MM.1S (cell line): ENCODE data around the gene KRTAP5-11.
"Not testable (repeated sequence)": the region's sequence is repeated elsewhere in the genome, so short reads cannot be mapped to it uniquely, and the experiment has no call there.

Source experiments
- DNase-seq: peaks from one replicate; pipeline ENCODE4 v3.0.0-alpha.2; 2015
- H2AFZ ChIP-seq: fragments of 300-600 bp; sonication (generic); 2 replicates; pipeline ENCODE4 v1.6.0; 2016; ENCODE audit warnings: antibody characterized with exemption, low read length
- H3F3A ChIP-seq: fragments of 300-600 bp; sonication (generic); 2 replicates; pipeline ENCODE4 v1.6.1; 2016; ENCODE audit warnings: mild to moderate bottlenecking, antibody characterized with exemption, low read length, moderate library complexity, mixed read lengths; ENCODE audit not compliant: insufficient read depth
- H3K27ac ChIP-seq: fragments of 300-600 bp; sonication (generic); 2 replicates; pipeline ENCODE4 v1.5.1; 2016; ENCODE audit warnings: mild to moderate bottlenecking, low read length
- H3K27me3 ChIP-seq: fragments of 300-600 bp; sonication (generic); replicated peaks from 2 replicates; pipeline ENCODE4 v1.6.0; 2016; ENCODE audit warnings: low read length; ENCODE audit not compliant: insufficient read depth
- H3K36me3 ChIP-seq: fragments of 300-600 bp; sonication (generic); replicated peaks from 2 replicates; pipeline ENCODE4 v1.6.1; 2016; ENCODE audit warnings: mild to moderate bottlenecking, low read length, mixed read lengths; ENCODE audit not compliant: insufficient read depth
- H3K4me1 ChIP-seq: fragments of 300-600 bp; sonication (generic); 2 replicates; pipeline ENCODE4 v1.6.1; 2016; ENCODE audit warnings: low read length, mixed read lengths
- H3K4me2 ChIP-seq: fragments of 300-600 bp; sonication (generic); 2 replicates; pipeline ENCODE4 v1.6.0; 2016; ENCODE audit warnings: low read depth, low read length
- H3K4me3 ChIP-seq: fragments of 300-600 bp; sonication (generic); 2 replicates; pipeline ENCODE4 v1.5.1; 2016; ENCODE audit warnings: low read length, mixed read lengths
- H3K79me2 ChIP-seq: fragments of 300-600 bp; sonication (generic); 2 replicates; pipeline ENCODE4 v1.6.1; 2016; ENCODE audit warnings: mixed run types, low read length, mixed read lengths
- H3K9ac ChIP-seq: fragments of 300-600 bp; sonication (generic); 2 replicates; pipeline ENCODE4 v1.6.1; 2016; ENCODE audit warnings: low read length, mixed read lengths
- H3K9me2 ChIP-seq: fragments of 300-600 bp; sonication (generic); replicated peaks from 2 replicates; pipeline ENCODE4 v1.6.1; 2016; ENCODE audit warnings: mild to moderate bottlenecking, low read length, mixed read lengths; ENCODE audit not compliant: insufficient read depth
- H3K9me3 ChIP-seq: fragments of 300-600 bp; sonication (generic); replicated peaks from 2 replicates; pipeline ENCODE4 v1.6.1; 2016; ENCODE audit warnings: mild to moderate bottlenecking, low read length, mixed read lengths; ENCODE audit not compliant: insufficient read depth
- H4K20me1 ChIP-seq: fragments of 300-600 bp; sonication (generic); 2 replicates; pipeline ENCODE4 v1.6.1; 2016; ENCODE audit warnings: mild to moderate bottlenecking, low read length, moderate library complexity, mixed read lengths; ENCODE audit not compliant: insufficient read depth
- CTCF ChIP-seq: fragments of 300-600 bp; sonication (generic); IDR thresholded peaks from 2 replicates; pipeline ENCODE4 v1.5.1; 2016; ENCODE audit warnings: antibody characterized with exemption, low read length, mixed read lengths
- EZH2 ChIP-seq: fragments of 300-600 bp; sonication (generic); optimal IDR thresholded peaks from 2 replicates; pipeline ENCODE3; 2017; ENCODE audit warnings: low read depth, mild to moderate bottlenecking, antibody characterized with exemption, low read length, mixed read lengths
- EZH2phosphoT487 ChIP-seq: fragments of 300-600 bp; sonication (generic); IDR thresholded peaks from 2 replicates; pipeline ENCODE4 v1.6.1; 2018; ENCODE audit warnings: antibody characterized with exemption, low read length

The KRTAP5-11 gene

GRCh38 chr11:71582969-71583368 is 294 bp upstream of the KRTAP5-11 start:
- not testable (repeated sequence) for H2AFZ ChIP-seq, H3K36me3 ChIP-seq, H3K9ac ChIP-seq, H3K4me1 ChIP-seq, H3K9me2 ChIP-seq, H3K4me3 ChIP-seq, H3F3A ChIP-seq, H4K20me1 ChIP-seq, H3K27ac ChIP-seq, H3K9me3 ChIP-seq, H3K79me2 ChIP-seq, DNase-seq, H3K4me2 ChIP-seq
- peaks cover 36% of the 10 kb centered on the region; the same call in 1 of the 2 replicates for H3K27me3 ChIP-seq

GRCh38 chr11:71581826-71582225 is 849 bp downstream of the KRTAP5-11 start:
- DNase-seq = no peak
- TF ChIP-seq EZH2 (no peak), EZH2phosphoT487 (no peak), CTCF (no peak)
- H3K9me2 ChIP-seq = no peaks in the 10 kb centered on the region

GRCh38 chr11:71580057-71581003 is 2.3 kb downstream of the KRTAP5-11 start:
- H3K4me2 ChIP-seq = 0 out of 2 replicates have a peak overlapping the region, but pooled peaks have one; percentile 27
- peak; percentile 66 for DNase-seq
- H3K27ac ChIP-seq = no peak overlapping the region
- peaks cover 5% of the 10 kb centered on the region for H3K4me1 ChIP-seq
- H3K4me3 ChIP-seq = no peak overlapping the region
- H2AFZ ChIP-seq = peak overlapping the region; percentile 52; the same call in 1 of the 2 replicates
- no peak overlapping the region for H3K9ac ChIP-seq
- TF ChIP-seq EZH2 (no peak), CTCF (peak; percentile 74)
- H3K36me3 ChIP-seq = no peaks in the 10 kb centered on the region
- no peaks in the 10 kb centered on the region for H3K9me3 ChIP-seq
- no peaks in the 10 kb centered on the region for H3K79me2 ChIP-seq
- no peaks in the 10 kb centered on the region for H3K9me2 ChIP-seq
- H4K20me1 ChIP-seq = no peaks in the 10 kb centered on the region
- no peaks in the 10 kb centered on the region for H3F3A ChIP-seq
- peaks cover 48% of the 10 kb centered on the region for H3K27me3 ChIP-seq

More at GRCh38 chr11:71581826-71582225, 849 bp downstream of the KRTAP5-11 start:
- H3F3A ChIP-seq = no peaks in the 10 kb centered on the region
- H3K36me3 ChIP-seq = no peaks in the 10 kb centered on the region
- H3K27ac ChIP-seq = no peak overlapping the region
- no peaks in the 10 kb centered on the region for H4K20me1 ChIP-seq
- no peak overlapping the region for H2AFZ ChIP-seq
- no peaks in the 10 kb centered on the region for H3K79me2 ChIP-seq
- H3K9me3 ChIP-seq = no peaks in the 10 kb centered on the region
- H3K4me2 ChIP-seq = no peak overlapping the region
- H3K4me1 ChIP-seq = peaks cover 5% of the 10 kb centered on the region
- H3K27me3 ChIP-seq = peaks cover 36% of the 10 kb centered on the region; the same call in 1 of the 2 replicates
- H3K9ac ChIP-seq = no peak overlapping the region
- no peak overlapping the region for H3K4me3 ChIP-seq

GRCh38 chr11:71579513-71579912 is 3.2 kb downstream of the KRTAP5-11 start:
- H4K20me1 ChIP-seq, H3K27ac ChIP-seq, H3K36me3 ChIP-seq, DNase-seq, H3K79me2 ChIP-seq, H3F3A ChIP-seq, H3K9me3 ChIP-seq, H3K9ac ChIP-seq, H3K9me2 ChIP-seq, H3K4me2 ChIP-seq, H3K4me1 ChIP-seq, H3K4me3 ChIP-seq, H2AFZ ChIP-seq: not testable (repeated sequence)
- peaks cover 55% of the 10 kb centered on the region for H3K27me3 ChIP-seq
